GM21576 (cell line): ENCODE data around the gene DAO.
"Not testable (repeated sequence)": the region's sequence is repeated elsewhere in the genome, so short reads cannot be mapped to it uniquely, and the experiment has no call there.

ENCODE experiments used
- ATAC-seq: cut with Tn5 transposase; IDR thresholded peaks from one replicate; pipeline ENCODE4 v1.9.1; 2021; ENCODE audit warnings: mild to moderate bottlenecking, moderate library complexity; ENCODE audit not compliant: unreplicated experiment

DAO gene

DNA sequence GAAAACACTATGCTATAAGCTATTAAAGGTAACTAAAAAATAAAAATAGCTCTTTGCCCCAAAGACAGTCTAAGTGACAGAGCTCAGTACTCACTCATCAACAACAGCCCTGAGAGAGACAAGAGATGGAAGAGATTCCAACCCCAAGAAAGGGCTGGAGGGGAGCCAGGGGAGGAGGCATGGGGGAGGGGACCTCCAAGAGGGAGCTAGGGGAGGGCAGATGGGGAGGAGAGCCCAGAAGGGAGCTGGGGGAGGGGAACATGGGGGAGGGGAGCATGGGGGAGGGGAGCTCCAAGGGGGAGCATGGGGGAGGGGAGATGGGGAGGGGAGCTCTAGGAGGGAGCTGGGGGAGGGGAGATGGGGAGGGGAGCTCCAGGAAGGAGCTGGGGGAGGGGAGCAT, 30.2 kb upstream of the DAO start:
- ATAC-seq = no peak

GRCh38 chr12:108850854-108851573, 28.9 kb upstream of the DAO start:
- ATAC-seq = peak; percentile 43

GRCh38 chr12:108852674-108853309, 27.1 kb upstream of the DAO start:
- no peak for ATAC-seq

- ATAC-seq = no peak
These were observed 26.5 kb upstream of the DAO start for GRCh38 chr12:108853426-108853825.

DNA sequence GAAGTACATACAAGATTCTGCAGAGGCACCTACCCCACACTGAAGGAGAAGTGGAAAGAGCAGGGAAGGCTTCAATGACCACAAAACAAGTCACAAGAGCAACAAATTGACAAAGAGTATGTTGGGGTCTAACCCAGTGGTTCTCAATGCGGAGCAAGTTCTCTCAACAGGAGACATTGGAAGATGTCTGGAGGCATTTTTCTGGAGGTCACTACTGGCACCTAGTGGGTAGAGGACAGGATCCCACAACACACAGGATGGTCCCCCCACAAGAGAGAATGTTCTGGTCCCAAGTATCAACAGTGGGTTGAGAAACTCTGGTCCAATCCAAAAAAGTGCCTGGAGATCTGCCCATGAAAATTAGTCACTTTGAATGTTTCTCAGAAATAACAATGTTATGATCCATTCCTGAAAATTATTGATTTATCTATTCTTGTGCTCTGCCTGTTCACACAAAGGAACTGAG, 25.9 kb upstream of the DAO start:
- no peak for ATAC-seq

- no peak for ATAC-seq
These were observed 25.2 kb upstream of the DAO start for GRCh38 chr12:108854451-108855283.

DNA sequence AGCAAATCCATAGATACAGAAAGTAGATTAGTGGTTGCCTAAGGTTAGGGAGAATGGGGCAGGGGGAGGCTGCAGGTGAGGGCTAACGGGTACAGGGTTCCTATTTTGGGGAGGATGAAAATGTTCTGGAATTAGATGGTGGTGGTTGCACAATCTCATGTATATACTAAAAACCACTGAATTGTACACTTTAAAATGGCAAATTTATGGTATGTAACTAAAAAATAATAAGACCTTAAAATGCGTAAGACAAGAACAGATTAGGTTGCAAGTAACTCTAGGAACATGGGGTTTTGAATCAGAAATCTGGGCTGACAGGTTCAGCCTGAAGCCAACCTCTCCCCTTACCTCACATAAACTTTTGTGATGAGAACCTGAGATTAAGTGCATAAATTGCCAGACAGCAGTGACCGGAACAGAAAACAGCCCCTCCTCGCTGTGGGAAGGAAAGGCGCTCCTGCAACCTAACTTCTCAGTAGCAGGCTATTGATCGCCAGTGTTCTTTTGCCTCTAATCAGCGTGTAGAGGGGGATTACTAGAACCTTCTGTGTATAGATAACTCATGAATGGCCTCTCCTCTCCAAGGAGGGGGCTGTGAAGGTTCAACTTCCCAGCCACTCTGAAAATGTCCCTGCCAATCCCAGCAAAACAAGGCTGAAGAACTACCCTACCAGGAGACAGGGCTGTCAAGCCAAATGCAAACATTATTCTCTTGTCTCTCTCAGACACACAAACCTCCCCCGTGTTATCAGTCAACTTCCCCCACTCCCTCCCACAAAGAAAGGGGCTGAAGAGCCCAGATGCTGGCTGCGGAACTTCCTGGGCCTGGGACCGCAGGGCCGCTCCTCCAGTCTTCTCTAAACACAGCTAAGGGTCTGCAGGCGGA, 24.4 kb upstream of the DAO start:
- ATAC-seq = no peak

DNA sequence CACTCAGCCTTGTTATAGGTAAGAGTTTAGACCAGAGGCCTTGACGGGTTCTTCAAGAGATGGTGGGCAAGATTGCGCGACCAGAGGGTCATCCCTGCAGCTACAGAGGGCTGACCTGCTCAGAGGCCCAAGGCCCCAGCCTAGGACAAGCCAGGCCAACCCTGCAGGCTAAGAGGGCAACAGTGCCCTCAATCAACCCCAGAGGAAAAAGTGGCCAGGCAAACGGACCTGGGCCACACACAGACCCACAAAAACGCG, 23.8 kb upstream of the DAO start:
- no peak for ATAC-seq

DNA sequence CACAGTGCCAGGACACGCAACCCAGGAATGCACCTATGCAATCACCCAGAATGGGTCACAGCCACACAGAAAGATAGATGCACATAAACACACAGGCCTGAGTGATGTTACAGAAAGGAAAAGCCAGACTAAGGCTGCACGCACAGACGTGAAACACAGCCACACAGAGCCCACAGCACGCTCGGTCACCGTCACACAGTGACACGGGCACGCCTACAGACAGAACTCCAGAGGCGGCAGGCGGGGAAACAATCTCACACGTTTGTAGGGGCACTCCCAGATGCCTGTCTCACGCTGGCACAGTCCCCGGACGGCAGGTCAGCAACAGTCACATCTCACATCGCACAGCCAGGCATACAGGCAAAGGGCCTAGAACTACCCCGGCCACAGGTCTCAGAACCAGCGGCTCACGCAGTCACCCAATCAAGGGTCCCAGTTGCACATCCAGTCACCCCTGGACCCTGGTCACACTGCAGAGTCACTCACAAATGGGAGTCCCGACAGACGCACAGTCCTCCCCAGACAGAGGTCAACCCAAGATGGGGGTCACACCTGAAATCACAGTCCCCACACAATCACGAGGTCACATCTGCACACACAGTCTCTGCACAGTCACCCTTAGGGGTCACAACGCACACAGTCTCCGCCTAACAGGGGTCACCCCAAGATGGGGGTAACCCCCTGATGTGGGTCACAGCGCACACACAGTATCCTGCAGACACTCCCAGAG, 23.3 kb upstream of the DAO start:
- ATAC-seq = peak; percentile 26

- ATAC-seq = peak; percentile 11
These were observed 22.8 kb upstream of the DAO start for GRCh38 chr12:108857158-108857407.

- no peak for ATAC-seq
These were observed 21.4 kb upstream of the DAO start for GRCh38 chr12:108858311-108859074.

DNA sequence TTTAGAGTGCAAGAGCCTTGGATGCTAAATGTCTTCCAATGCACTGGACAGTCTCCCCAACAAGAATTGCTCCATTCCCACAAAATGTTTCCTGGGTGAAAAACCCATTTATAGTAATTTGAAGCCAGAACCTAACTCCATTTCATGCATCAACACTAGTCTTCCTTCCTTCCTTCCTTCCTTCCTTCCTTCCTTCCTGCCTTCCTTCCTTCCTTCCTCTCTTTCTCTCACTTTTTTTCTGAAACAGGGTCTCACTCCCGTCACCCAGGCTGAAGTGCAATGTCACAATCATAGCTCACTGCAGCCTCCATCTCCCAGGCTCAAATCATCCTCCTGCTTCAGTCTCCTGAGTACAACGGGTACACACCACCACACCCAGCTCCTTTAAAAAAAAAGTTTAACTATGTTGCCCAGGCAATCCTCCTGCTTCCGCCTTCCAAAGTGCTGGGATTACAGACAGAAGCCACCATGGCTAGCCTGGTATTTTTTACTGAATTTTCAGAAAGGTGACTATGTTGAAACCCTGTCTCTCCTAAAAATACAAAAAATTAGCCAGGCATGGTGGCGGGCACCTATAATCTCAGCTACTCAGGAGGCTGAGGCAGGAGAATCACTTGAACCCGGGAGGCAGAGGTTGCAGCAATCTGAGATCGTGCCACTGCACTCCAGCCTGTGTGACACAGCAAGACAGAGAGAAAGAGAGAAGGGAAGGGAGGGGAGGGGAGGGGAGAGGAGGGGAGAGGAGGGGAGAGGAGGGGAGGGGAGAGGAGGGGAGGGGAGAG, 20.6 kb upstream of the DAO start:
- ATAC-seq = not testable (repeated sequence)

DNA sequence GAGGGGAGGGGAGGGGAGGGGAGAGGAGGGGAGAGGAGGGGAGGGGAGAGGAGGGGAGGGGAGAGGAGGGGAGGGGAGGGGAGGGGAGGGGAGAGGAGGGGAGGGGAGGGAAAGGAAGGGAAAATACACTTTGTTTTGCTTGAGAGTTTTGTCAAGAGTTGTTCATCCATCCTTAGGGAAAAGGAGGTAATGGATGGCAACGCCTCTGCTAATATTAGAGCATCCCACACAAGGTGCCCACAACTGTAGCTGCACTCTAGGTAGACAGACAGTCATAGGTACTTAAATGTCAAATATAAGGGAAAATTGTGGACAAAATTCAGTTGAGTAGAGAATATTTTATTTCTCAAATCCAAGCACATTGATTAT, 20.0 kb upstream of the DAO start:
- no peak for ATAC-seq

GRCh38 chr12:108860443-108860842, 19.4 kb upstream of the DAO start:
- ATAC-seq = no peak

GRCh38 chr12:108861878-108862587, 17.9 kb upstream of the DAO start:
- ATAC-seq = no peak

DNA sequence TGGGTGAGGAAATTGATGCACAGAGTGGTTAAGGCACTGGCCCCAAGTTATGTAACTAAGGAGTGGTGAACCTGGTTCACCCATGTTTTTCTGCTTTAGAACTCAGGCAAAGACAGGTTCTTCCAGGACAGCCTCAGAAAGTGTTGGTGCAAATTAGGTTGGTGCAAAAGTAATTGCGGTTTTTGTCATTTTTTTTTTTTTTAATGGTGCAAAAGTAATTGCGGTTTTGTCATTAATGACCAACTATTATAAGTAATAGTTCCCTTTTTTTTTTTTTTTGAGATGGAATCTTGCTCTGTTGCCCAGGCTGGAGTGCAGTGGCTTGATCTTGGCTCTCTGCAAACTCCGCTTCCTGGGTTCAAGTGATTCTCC, 17.3 kb upstream of the DAO start:
- no peak for ATAC-seq

- ATAC-seq = no peak
These were observed 14.7 kb upstream of the DAO start for GRCh38 chr12:108865169-108865568.

- ATAC-seq = not testable (repeated sequence)
These were observed 13.8 kb upstream of the DAO start for GRCh38 chr12:108866083-108866482.

GRCh38 chr12:108868781-108869180, 11.1 kb upstream of the DAO start:
- ATAC-seq = no peak
